ENCODE measurements around the gene MAP3K12. TPM values are rescaled to one million over a fixed set of nuclear protein-coding genes. Genes with fewer than 3 reads are reported as not detected.

MAP3K12 gene
- total RNA-seq, 1 donor from 2014 or later, result 21.9 TPM

DNA sequence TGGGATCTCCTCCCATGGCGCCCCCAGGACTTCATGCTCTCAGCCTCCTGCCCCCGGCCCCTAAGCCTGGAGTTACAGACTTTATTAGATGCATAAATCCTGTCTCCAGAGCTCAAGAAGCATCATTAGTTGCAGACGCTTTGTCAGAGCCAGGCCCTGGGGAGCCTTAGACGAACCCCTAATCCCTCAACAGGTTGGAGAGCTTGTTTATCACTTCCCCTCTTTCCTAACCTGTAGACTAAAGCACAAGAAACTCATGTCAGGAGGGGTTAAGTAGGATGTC, 8.3 kb upstream of the MAP3K12 start:
- H3K27me3 ChIP-seq, result no peaks in the 10 kb centered on the region
- DNase-seq (ENCODE audit: extremely low spot score in 2 of 2), result no peak
- H3K36me3 ChIP-seq, result peaks cover 0 to 35% of the 10 kb centered on the region in 2 donors
- TF ChIP-seq POLR2A (IDR thresholded peaks at IDR 0.05) (no peak), POLR2AphosphoS5 (IDR thresholded peaks at IDR 0.05; ENCODE audit: insufficient read depth in 1 of 2, low read depth in 1 of 2) (no peak)
- TF ChIP-seq, protein P1, sequence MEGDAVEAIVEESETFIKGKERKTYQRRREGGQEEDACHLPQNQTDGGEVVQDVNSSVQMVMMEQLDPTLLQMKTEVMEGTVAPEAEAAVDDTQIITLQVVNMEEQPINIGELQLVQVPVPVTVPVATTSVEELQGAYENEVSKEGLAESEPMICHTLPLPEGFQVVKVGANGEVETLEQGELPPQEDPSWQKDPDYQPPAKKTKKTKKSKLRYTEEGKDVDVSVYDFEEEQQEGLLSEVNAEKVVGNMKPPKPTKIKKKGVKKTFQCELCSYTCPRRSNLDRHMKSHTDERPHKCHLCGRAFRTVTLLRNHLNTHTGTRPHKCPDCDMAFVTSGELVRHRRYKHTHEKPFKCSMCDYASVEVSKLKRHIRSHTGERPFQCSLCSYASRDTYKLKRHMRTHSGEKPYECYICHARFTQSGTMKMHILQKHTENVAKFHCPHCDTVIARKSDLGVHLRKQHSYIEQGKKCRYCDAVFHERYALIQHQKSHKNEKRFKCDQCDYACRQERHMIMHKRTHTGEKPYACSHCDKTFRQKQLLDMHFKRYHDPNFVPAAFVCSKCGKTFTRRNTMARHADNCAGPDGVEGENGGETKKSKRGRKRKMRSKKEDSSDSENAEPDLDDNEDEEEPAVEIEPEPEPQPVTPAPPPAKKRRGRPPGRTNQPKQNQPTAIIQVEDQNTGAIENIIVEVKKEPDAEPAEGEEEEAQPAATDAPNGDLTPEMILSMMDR (IDR thresholded peaks at IDR 0.05), result no peak
- peaks cover 32% of the 10 kb centered on the region for H3K4me1 ChIP-seq
- intact Hi-C loops (cut with DNase I), result loop anchor here (2.0 kb wide), 1 partner anchor 157 kb away; no protein-coding TSS in a partner anchor
- H3K4me3 ChIP-seq, result no peak overlapping the region
- no peaks in the 10 kb centered on the region for H3K9me3 ChIP-seq
- H3K27ac ChIP-seq, result no peak overlapping the region

DNA sequence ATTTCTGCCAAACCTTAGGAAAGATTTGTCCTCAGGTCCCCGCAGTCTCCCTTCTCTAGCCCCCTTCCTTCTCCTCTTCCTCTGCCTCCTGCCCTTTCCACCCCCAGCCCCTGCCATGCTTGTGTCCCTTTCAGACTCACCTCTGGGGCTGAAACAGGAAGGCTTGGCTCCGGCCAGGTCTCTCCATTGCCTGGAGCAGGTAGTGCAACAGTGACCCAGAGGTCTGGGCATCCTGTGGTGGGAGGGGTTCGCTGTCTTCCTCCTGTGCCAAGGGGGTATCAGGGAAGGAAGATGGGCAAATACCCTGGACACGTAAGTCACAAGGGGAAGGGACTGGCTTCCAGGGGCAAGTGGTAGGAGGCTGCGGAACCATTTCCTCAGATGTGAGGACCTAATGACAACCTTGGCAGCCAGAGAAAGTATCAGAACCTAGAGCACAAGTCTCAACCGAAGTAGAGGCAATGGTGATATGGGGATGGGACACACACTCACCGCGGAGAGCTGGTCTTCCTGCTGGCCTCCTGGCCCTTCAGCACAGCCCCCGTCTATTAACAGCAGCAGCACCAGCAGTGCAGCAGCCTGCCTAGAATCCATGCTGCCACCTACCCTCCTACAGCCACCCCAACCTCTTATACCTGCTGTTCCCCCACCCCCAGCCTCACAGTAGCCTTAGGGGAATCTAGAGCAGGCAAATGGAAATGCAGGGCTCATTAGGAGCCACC, 7.8 kb upstream of the MAP3K12 start, which contains the start of gene NPFF:
Gene NPFF, minus strand, starts transcription at position 604 of the 722 bp plus-strand sequence. Its CDS starts 10 bp downstream, at position 594.
- Histone ChIP-seq H3K4me3 (no peak within 1 kb of the TSS), H3K27me3 (no peaks in the 10 kb centered on the region), H3K9me3 (no peaks in the 10 kb centered on the region), H3K27ac (peak within 1 kb of the TSS; percentile 48), H3K36me3 (peaks cover 0 to 35% of the 10 kb centered on the region in 2 donors), H3K4me1 (peaks cover 37% of the 10 kb centered on the region)
- no peak for DNase-seq (ENCODE audit: extremely low spot score in 2 of 2)
- TF ChIP-seq POLR2AphosphoS5 (IDR thresholded peaks at IDR 0.05; ENCODE audit: insufficient read depth in 1 of 2, low read depth in 1 of 2) (no peak), POLR2A (IDR thresholded peaks at IDR 0.05) (no peak)
- TF ChIP-seq, protein P1 (IDR thresholded peaks at IDR 0.05), result no peak
- intact Hi-C loops (cut with DNase I), result loop anchor here (2.0 kb wide), 1 partner anchor 156 kb away; no protein-coding TSS in a partner anchor

DNA sequence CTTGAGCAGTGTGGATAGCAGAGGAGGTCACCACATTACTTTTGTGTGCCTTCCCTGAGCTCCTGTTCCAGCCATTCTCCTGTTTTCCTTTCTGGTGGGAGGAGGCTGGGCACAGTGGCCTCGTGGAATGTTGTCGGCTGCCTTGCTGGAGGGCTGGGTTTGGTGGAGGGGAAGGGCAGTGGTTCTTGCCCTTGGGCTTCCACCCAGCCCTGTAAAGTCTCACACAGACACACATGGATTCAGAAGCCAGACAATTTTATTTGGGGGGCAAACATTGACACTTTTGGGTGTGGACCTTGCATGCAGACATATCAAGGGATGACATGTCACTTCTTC, 7.2 kb upstream of the MAP3K12 start:
- H3K4me1 ChIP-seq, result peaks cover 44% of the 10 kb centered on the region
- peaks cover 0 to 30% of the 10 kb centered on the region in 2 donors for H3K36me3 ChIP-seq
- H3K4me3 ChIP-seq, result no peak overlapping the region
- H3K27me3 ChIP-seq, result no peaks in the 10 kb centered on the region
- TF ChIP-seq, protein P1 (IDR thresholded peaks at IDR 0.05), result no peak
- TF ChIP-seq POLR2AphosphoS5 (IDR thresholded peaks at IDR 0.05; ENCODE audit: insufficient read depth in 1 of 2, low read depth in 1 of 2), result no peak
- TF ChIP-seq POLR2A (IDR thresholded peaks at IDR 0.05), result no peak
- DNase-seq (ENCODE audit: extremely low spot score in 2 of 2), result no peak
- intact Hi-C loops (cut with DNase I), result loop anchor here (2.0 kb wide), 1 partner anchor 156 kb away; no protein-coding TSS in a partner anchor
- H3K9me3 ChIP-seq, result no peaks in the 10 kb centered on the region
- H3K27ac ChIP-seq, result no peak overlapping the region

DNA sequence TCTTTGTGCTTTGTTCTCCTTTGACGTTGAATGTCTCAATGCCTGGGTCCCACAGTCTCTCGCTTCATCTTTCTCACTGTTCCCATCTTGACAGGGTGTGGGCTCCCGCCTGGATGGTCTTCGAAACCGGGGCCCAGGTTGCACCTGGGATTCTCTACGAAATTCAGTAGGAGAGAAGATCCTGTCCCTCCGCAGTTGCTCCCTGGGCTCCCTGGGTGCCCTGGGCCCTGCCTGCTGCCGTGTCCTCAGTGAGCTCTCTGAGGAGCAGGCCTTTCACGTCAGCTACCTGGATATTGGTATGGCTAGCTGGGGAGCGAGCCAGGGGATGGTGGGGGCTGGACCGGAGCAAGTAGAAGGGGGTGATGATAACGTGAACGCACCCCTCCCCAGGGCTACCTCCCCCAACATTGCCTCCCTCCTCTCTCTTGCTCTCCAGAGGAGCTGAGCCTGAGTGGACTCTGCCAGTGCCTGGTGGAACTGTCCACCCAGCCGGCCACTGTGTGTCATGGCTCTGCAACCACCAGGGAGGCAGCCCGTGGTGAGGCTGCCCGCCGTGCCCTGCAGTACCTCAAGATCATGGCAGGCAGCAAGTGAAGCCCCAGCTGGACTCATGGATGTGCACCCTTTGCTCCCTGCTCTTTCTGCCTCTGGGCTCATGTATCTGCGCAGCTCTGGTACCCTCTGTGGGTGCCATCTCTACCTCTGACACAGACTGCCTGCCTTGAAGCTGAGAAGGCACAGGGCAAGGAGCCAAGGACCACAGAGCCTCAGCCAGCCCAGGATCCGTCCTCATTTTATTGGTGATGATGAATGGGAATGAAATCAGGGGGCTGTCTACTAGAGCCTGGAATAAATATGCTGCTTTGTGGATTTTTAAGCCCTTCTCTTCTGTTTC, 6.5 kb upstream of the MAP3K12 start:
- peak overlapping the region; percentile 34 for H3K27ac ChIP-seq
- DNase-seq (ENCODE audit: extremely low spot score in 2 of 2), result no peak
- H3K9me3 ChIP-seq, result no peaks in the 10 kb centered on the region
- TF ChIP-seq, protein P1 (IDR thresholded peaks at IDR 0.05), result no peak
- TF ChIP-seq POLR2AphosphoS5 (IDR thresholded peaks at IDR 0.05; ENCODE audit: insufficient read depth in 1 of 2, low read depth in 1 of 2), result no peak
- no peak for TF ChIP-seq POLR2A (IDR thresholded peaks at IDR 0.05)
- peaks cover 0 to 24% of the 10 kb centered on the region in 2 donors for H3K36me3 ChIP-seq
- intact Hi-C loops (cut with DNase I), result loop anchor here (2.0 kb wide), 1 partner anchor 155 kb away; no protein-coding TSS in a partner anchor
- no peak overlapping the region for H3K4me3 ChIP-seq
- H3K4me1 ChIP-seq, result peaks cover 45% of the 10 kb centered on the region
- no peaks in the 10 kb centered on the region for H3K27me3 ChIP-seq

All from vagina (tissue), 2 donors.